ENCODE measurements around the gene FHOD3.
"Not testable (repeated sequence)": the region's sequence is repeated elsewhere in the genome, so short reads cannot be mapped to it uniquely, and the experiment has no call there.

FHOD3 gene

GRCh38 chr18:36352384-36352783 is 54.9 kb downstream of the FHOD3 start:
- DNase-seq, result peak; percentile 86

- peak; percentile 69 for DNase-seq
These were observed 57.5 kb downstream of the FHOD3 start for GRCh38 chr18:36354989-36355388.

- peak; percentile 26 for DNase-seq
These were observed 58.0 kb downstream of the FHOD3 start for GRCh38 chr18:36355511-36355910.

GRCh38 chr18:36356741-36357140 is 59.2 kb downstream of the FHOD3 start:
- not testable (repeated sequence) for DNase-seq

- DNase-seq, result no peak
These were observed 60.6 kb downstream of the FHOD3 start for GRCh38 chr18:36358141-36358540.

- DNase-seq, result no peak
These were observed 62.9 kb downstream of the FHOD3 start for GRCh38 chr18:36360256-36360909.

- no peak for DNase-seq
These were observed 67.6 kb downstream of the FHOD3 start for GRCh38 chr18:36364911-36365624.

GRCh38 chr18:36365836-36366775 is 68.6 kb downstream of the FHOD3 start:
- no peak for DNase-seq

GRCh38 chr18:36366994-36367839 is 69.7 kb downstream of the FHOD3 start:
- no peak for DNase-seq

- DNase-seq, result no peak
These were observed 71.4 kb downstream of the FHOD3 start for GRCh38 chr18:36368889-36369288.

GRCh38 chr18:36372903-36373311 is 75.4 kb downstream of the FHOD3 start:
- peak; percentile 9 for DNase-seq

GRCh38 chr18:36374262-36374661 is 76.7 kb downstream of the FHOD3 start:
- DNase-seq, result peak; percentile 20

GRCh38 chr18:36375118-36375517 is 77.6 kb downstream of the FHOD3 start:
- DNase-seq, result no peak

- peak; percentile 33 for DNase-seq
These were observed 78.8 kb downstream of the FHOD3 start for GRCh38 chr18:36376361-36376760.

GRCh38 chr18:36377626-36378025 is 80.1 kb downstream of the FHOD3 start:
- DNase-seq, result no peak

GRCh38 chr18:36378205-36378604 is 80.7 kb downstream of the FHOD3 start:
- no peak for DNase-seq

GRCh38 chr18:36379435-36379984 is 82.0 kb downstream of the FHOD3 start:
- no peak for DNase-seq

GRCh38 chr18:36380173-36380827 is 82.8 kb downstream of the FHOD3 start:
- DNase-seq, result no peak

- DNase-seq, result no peak
These were observed 83.6 kb downstream of the FHOD3 start for GRCh38 chr18:36381075-36381474.

GRCh38 chr18:36382854-36383253 is 85.3 kb downstream of the FHOD3 start:
- no peak for DNase-seq

- DNase-seq, result no peak
These were observed 88.8 kb downstream of the FHOD3 start for GRCh38 chr18:36386150-36386920.
